Activated naive CD4-positive, alpha-beta T cell treated with anti-CD3 and anti-CD28 coated beads, Interleukin-2, amount 50 U/mL, for 24 hours (primary cell): ENCODE measurements around the gene CNTN4.

Experiments
- H3K27ac Mint-ChIP-seq: one replicate; pipeline ENCODE4 v1.8.0; 2021; ENCODE audit warnings: mild to moderate bottlenecking, mixed read lengths
- H3K27me3 Mint-ChIP-seq: one replicate; pipeline ENCODE4 v1.8.0; 2021; ENCODE audit warnings: mixed read lengths
- H3K36me3 Mint-ChIP-seq: one replicate; pipeline ENCODE4 v1.8.0; 2021; ENCODE audit warnings: mixed read lengths
- H3K4me1 Mint-ChIP-seq: one replicate; pipeline ENCODE4 v1.8.0; 2021; ENCODE audit warnings: mixed read lengths
- H3K4me3 Mint-ChIP-seq: one replicate; pipeline ENCODE4 v1.8.0; 2021; ENCODE audit warnings: mild to moderate bottlenecking, mixed read lengths
- H3K9me3 Mint-ChIP-seq: one replicate; pipeline ENCODE4 v1.8.0; 2021; ENCODE audit warnings: mixed read lengths

CNTN4 gene

GRCh38 chr3:2927259-2927658 lies 828.6 kb downstream of the CNTN4 start:
- Mint-ChIP-seq H3K36me3 (no peaks in the 10 kb centered on the region), H3K27me3 (peaks cover 4% of the 10 kb centered on the region), H3K4me1 (no peaks in the 10 kb centered on the region), H3K9me3 (no peaks in the 10 kb centered on the region), H3K4me3 (no peak overlapping the region), H3K27ac (no peak overlapping the region)

- no peaks in the 10 kb centered on the region for H3K36me3 Mint-ChIP-seq
Measured at GRCh38 chr3:2929574-2929973, 830.9 kb downstream of the CNTN4 start.

GRCh38 chr3:2931265-2931664 lies 832.6 kb downstream of the CNTN4 start:
- Mint-ChIP-seq H3K4me3 (no peak overlapping the region), H3K27ac (no peak overlapping the region), H3K9me3 (no peaks in the 10 kb centered on the region), H3K4me1 (no peaks in the 10 kb centered on the region), H3K27me3 (peaks cover 2% of the 10 kb centered on the region), H3K36me3 (no peaks in the 10 kb centered on the region)

More at GRCh38 chr3:2929574-2929973, 830.9 kb downstream of the CNTN4 start:
- H3K9me3 Mint-ChIP-seq = no peaks in the 10 kb centered on the region
- H3K4me1 Mint-ChIP-seq = no peaks in the 10 kb centered on the region
- H3K4me3 Mint-ChIP-seq = no peak overlapping the region
- H3K27ac Mint-ChIP-seq = no peak overlapping the region
- H3K27me3 Mint-ChIP-seq = peaks cover 4% of the 10 kb centered on the region

GRCh38 chr3:2934541-2934940 lies 835.9 kb downstream of the CNTN4 start:
- H3K4me1 Mint-ChIP-seq = no peaks in the 10 kb centered on the region
- no peak overlapping the region for H3K27ac Mint-ChIP-seq
- H3K36me3 Mint-ChIP-seq = no peaks in the 10 kb centered on the region
- H3K4me3 Mint-ChIP-seq = no peak overlapping the region
- no peaks in the 10 kb centered on the region for H3K27me3 Mint-ChIP-seq
- H3K9me3 Mint-ChIP-seq = no peaks in the 10 kb centered on the region

- H3K27me3 Mint-ChIP-seq = no peaks in the 10 kb centered on the region
- no peaks in the 10 kb centered on the region for H3K9me3 Mint-ChIP-seq
- no peak overlapping the region for H3K27ac Mint-ChIP-seq
- H3K4me1 Mint-ChIP-seq = no peaks in the 10 kb centered on the region
- H3K36me3 Mint-ChIP-seq = no peaks in the 10 kb centered on the region
- no peak overlapping the region for H3K4me3 Mint-ChIP-seq
Measured at GRCh38 chr3:2937055-2937454, 838.4 kb downstream of the CNTN4 start.

- Mint-ChIP-seq H3K9me3 (no peaks in the 10 kb centered on the region), H3K27me3 (no peaks in the 10 kb centered on the region), H3K4me1 (no peaks in the 10 kb centered on the region), H3K36me3 (no peaks in the 10 kb centered on the region), H3K27ac (no peak overlapping the region), H3K4me3 (no peak overlapping the region)
Measured at GRCh38 chr3:2937592-2937991, 838.9 kb downstream of the CNTN4 start.

- Mint-ChIP-seq H3K27ac (no peak overlapping the region), H3K36me3 (no peaks in the 10 kb centered on the region)
Measured at GRCh38 chr3:2938711-2939110, 840.0 kb downstream of the CNTN4 start.

GRCh38 chr3:2940062-2940461 lies 841.4 kb downstream of the CNTN4 start:
- Mint-ChIP-seq H3K4me1 (no peaks in the 10 kb centered on the region), H3K4me3 (no peak overlapping the region), H3K27ac (no peak overlapping the region), H3K27me3 (peaks cover 2% of the 10 kb centered on the region), H3K36me3 (no peaks in the 10 kb centered on the region), H3K9me3 (no peaks in the 10 kb centered on the region)

More at GRCh38 chr3:2938711-2939110, 840.0 kb downstream of the CNTN4 start:
- H3K4me3 Mint-ChIP-seq = no peak overlapping the region
- H3K9me3 Mint-ChIP-seq = no peaks in the 10 kb centered on the region
- H3K27me3 Mint-ChIP-seq = peaks cover 2% of the 10 kb centered on the region
- no peaks in the 10 kb centered on the region for H3K4me1 Mint-ChIP-seq

GRCh38 chr3:2944628-2945027 lies 846.0 kb downstream of the CNTN4 start:
- Mint-ChIP-seq H3K4me1 (no peaks in the 10 kb centered on the region), H3K9me3 (no peaks in the 10 kb centered on the region), H3K27ac (no peak overlapping the region), H3K36me3 (no peaks in the 10 kb centered on the region), H3K27me3 (peaks cover 4% of the 10 kb centered on the region), H3K4me3 (no peak overlapping the region)

GRCh38 chr3:2945121-2945520 lies 846.5 kb downstream of the CNTN4 start:
- no peaks in the 10 kb centered on the region for H3K9me3 Mint-ChIP-seq
- no peak overlapping the region for H3K4me3 Mint-ChIP-seq
- H3K36me3 Mint-ChIP-seq = no peaks in the 10 kb centered on the region
- no peaks in the 10 kb centered on the region for H3K4me1 Mint-ChIP-seq
- peaks cover 4% of the 10 kb centered on the region for H3K27me3 Mint-ChIP-seq
- H3K27ac Mint-ChIP-seq = no peak overlapping the region

GRCh38 chr3:2947536-2947935 lies 848.9 kb downstream of the CNTN4 start:
- H3K36me3 Mint-ChIP-seq = no peaks in the 10 kb centered on the region
- no peaks in the 10 kb centered on the region for H3K9me3 Mint-ChIP-seq
- H3K4me3 Mint-ChIP-seq = no peak overlapping the region
- H3K27ac Mint-ChIP-seq = no peak overlapping the region
- H3K27me3 Mint-ChIP-seq = peaks cover 4% of the 10 kb centered on the region
- no peaks in the 10 kb centered on the region for H3K4me1 Mint-ChIP-seq

- no peaks in the 10 kb centered on the region for H3K36me3 Mint-ChIP-seq
- no peaks in the 10 kb centered on the region for H3K9me3 Mint-ChIP-seq
- no peak overlapping the region for H3K27ac Mint-ChIP-seq
- H3K4me3 Mint-ChIP-seq = no peak overlapping the region
- no peaks in the 10 kb centered on the region for H3K4me1 Mint-ChIP-seq
- peaks cover 2% of the 10 kb centered on the region for H3K27me3 Mint-ChIP-seq
Measured at GRCh38 chr3:2948882-2949281, 850.2 kb downstream of the CNTN4 start.

- no peaks in the 10 kb centered on the region for H3K9me3 Mint-ChIP-seq
- no peaks in the 10 kb centered on the region for H3K36me3 Mint-ChIP-seq
- no peaks in the 10 kb centered on the region for H3K4me1 Mint-ChIP-seq
- H3K4me3 Mint-ChIP-seq = no peak overlapping the region
- peaks cover 2% of the 10 kb centered on the region for H3K27me3 Mint-ChIP-seq
- H3K27ac Mint-ChIP-seq = no peak overlapping the region
Measured at GRCh38 chr3:2950159-2950558, 851.5 kb downstream of the CNTN4 start.

GRCh38 chr3:2957115-2957514 lies 858.4 kb downstream of the CNTN4 start:
- H3K4me3 Mint-ChIP-seq = no peak overlapping the region
- H3K9me3 Mint-ChIP-seq = no peaks in the 10 kb centered on the region
- H3K27ac Mint-ChIP-seq = no peak overlapping the region
- H3K36me3 Mint-ChIP-seq = no peaks in the 10 kb centered on the region
- H3K4me1 Mint-ChIP-seq = no peaks in the 10 kb centered on the region
- H3K27me3 Mint-ChIP-seq = no peaks in the 10 kb centered on the region

- Mint-ChIP-seq H3K4me1 (no peaks in the 10 kb centered on the region), H3K9me3 (no peaks in the 10 kb centered on the region), H3K36me3 (no peaks in the 10 kb centered on the region), H3K4me3 (no peak overlapping the region), H3K27me3 (no peaks in the 10 kb centered on the region), H3K27ac (no peak overlapping the region)
Measured at GRCh38 chr3:2958551-2958950, 859.9 kb downstream of the CNTN4 start.

GRCh38 chr3:2961576-2961975 lies 862.9 kb downstream of the CNTN4 start:
- H3K4me1 Mint-ChIP-seq = no peaks in the 10 kb centered on the region
- peaks cover 3% of the 10 kb centered on the region for H3K27me3 Mint-ChIP-seq

GRCh38 chr3:2967871-2968270 lies 869.2 kb downstream of the CNTN4 start:
- peaks cover 7% of the 10 kb centered on the region for H3K27me3 Mint-ChIP-seq

More at GRCh38 chr3:2961576-2961975, 862.9 kb downstream of the CNTN4 start:
- no peaks in the 10 kb centered on the region for H3K36me3 Mint-ChIP-seq
- H3K27ac Mint-ChIP-seq = no peak overlapping the region
- H3K4me3 Mint-ChIP-seq = no peak overlapping the region
- no peaks in the 10 kb centered on the region for H3K9me3 Mint-ChIP-seq

More at GRCh38 chr3:2967871-2968270, 869.2 kb downstream of the CNTN4 start:
- no peaks in the 10 kb centered on the region for H3K9me3 Mint-ChIP-seq
- H3K36me3 Mint-ChIP-seq = no peaks in the 10 kb centered on the region
- no peak overlapping the region for H3K4me3 Mint-ChIP-seq
- no peak overlapping the region for H3K27ac Mint-ChIP-seq
- no peaks in the 10 kb centered on the region for H3K4me1 Mint-ChIP-seq
